ENCODE measurements around the gene SLC6A19. TPM values are rescaled to one million over a fixed set of nuclear protein-coding genes. Genes with fewer than 3 reads are reported as not detected.

SLC6A19 gene
- total and polyA plus RNA-seq, 9 of the 15 experiments (the other 6 are each of a cell fraction or from before 2014, with no cell fraction given): 0.03 to 1.6 (median 0.59) TPM

DNA sequence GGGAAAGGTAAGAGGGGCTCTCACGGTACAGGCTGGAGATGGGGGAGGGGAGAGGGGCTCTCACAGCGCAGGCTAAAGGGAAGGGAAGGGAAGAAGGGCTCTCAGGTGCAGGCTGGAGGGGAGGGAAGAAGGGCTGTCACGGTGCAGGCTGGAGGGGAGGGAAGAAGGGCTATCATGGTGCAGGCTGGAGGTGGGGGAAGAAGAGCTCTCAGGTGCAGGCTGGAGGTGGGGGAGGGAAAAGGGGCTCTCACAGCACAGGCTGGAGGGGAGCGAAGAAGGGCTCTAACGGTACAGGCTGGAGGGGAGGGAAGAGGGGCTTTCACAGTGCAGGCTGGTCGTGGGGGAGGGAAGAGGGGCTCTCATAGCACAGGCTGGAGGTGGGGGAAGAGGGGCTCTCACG lies 28.4 kb downstream of the SLC6A19 start:
- POLR2A ChIA-PET: interaction anchor here (0.6 kb wide), 1 partner anchor 383 kb away, joined by 3 read pairs; no protein-coding TSS in a partner anchor
- Histone ChIP-seq H3K27me3 (ENCODE audit: control insufficient read depth in 2 of 2, insufficient read depth in 2 of 2, low read length in 2 of 2) (peaks cover 60 to 94% of the 10 kb centered on the region in 2 experiments; a peak in 4 of 5 replicates), H3K36me3 (ENCODE audit: control insufficient read depth, insufficient read depth, low read length) (no peaks in the 10 kb centered on the region), H2AFZ (ENCODE audit: low read depth, low read length) (no peak overlapping the region), H3K4me1 (replicated peaks in 1 of 2; ENCODE audit: control insufficient read depth in 2 of 2, insufficient read depth in 2 of 2, low read length in 2 of 2) (peaks cover 0 to 31% of the 10 kb centered on the region in 2 experiments; a peak in 2 of 5 replicates), H3K4me2 (ENCODE audit: insufficient read depth, low read length) (no peak overlapping the region), H3K79me2 (ENCODE audit: control insufficient read depth, insufficient read depth, low read length) (no peaks in the 10 kb centered on the region), H3K4me3 (no peak overlapping the region), H4K20me1 (replicated peaks; ENCODE audit: control insufficient read depth, insufficient read depth, low read length) (peaks cover 26% of the 10 kb centered on the region; the same call in 1 of the 2 replicates), H3K9ac (ENCODE audit: insufficient read depth in 1 of 2, low read depth in 2 of 2, low read length in 2 of 2) (no peak overlapping the region), H3K27ac (ENCODE audit: extremely low read depth, low read depth, low read length) (no peak overlapping the region), H3K9me1 (ENCODE audit: control insufficient read depth, insufficient read depth, low read length) (peaks cover 2% of the 10 kb centered on the region), H3K9me3 (replicated peaks; ENCODE audit: control insufficient read depth, insufficient read depth, low read depth, low read length) (no peaks in the 10 kb centered on the region)
- DNase-seq (ENCODE audit: extremely low read depth in 1 of 4, low spot score in 3 of 4) (no peak), FAIRE-seq (no peak), ATAC-seq (no peak)
- intact Hi-C loops (cut with micrococcal nuclease) (no loop called here), in situ Hi-C loops (cut with MboI) (no loop called here)
- TF ChIP-seq ZNF75A (CRISPR knock-in tag; IDR thresholded peaks at IDR 0.05): no peak
- WGBS (ENCODE audit: insufficient coverage, low coverage, missing lambda C conversion rate): 0% methylated on average over 4 of the region's 7 CpGs
- CTCF ChIA-PET (ENCODE audit: low intra/inter-chr PET ratio): no interaction called here
- BruUV-seq (replicated peaks): no TSS peak

DNA sequence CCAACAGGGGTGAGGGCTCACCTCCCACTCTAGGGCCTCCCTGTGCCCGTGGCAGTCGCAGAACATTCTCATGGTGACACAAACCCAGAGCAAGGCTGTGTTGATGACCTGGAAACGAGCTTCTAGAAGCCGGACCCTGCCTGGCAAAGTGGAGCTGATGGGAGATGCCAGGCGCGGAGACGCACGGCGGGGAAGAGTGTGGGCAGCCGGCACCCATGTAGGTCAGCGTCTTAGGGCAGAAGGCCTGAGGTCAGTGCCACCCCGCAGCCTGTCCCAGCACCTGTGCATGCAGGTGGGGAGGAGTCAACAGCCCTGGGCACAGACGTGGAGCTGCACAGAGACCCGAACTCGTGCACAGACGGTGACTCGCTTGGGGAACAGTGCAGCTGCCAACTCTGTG lies 29.2 kb downstream of the SLC6A19 start:
- Histone ChIP-seq H3K27ac (ENCODE audit: extremely low read depth, low read depth, low read length) (no peak overlapping the region), H3K36me3 (ENCODE audit: control insufficient read depth, insufficient read depth, low read length) (no peaks in the 10 kb centered on the region), H3K4me3 (no peak overlapping the region), H3K4me1 (replicated peaks in 1 of 2; ENCODE audit: control insufficient read depth in 2 of 2, insufficient read depth in 2 of 2, low read length in 2 of 2) (peaks cover 0 to 28% of the 10 kb centered on the region in 2 experiments; a peak in 2 of 5 replicates), H3K9me3 (replicated peaks; ENCODE audit: control insufficient read depth, insufficient read depth, low read depth, low read length) (no peaks in the 10 kb centered on the region), H4K20me1 (replicated peaks; ENCODE audit: control insufficient read depth, insufficient read depth, low read length) (peaks cover 26% of the 10 kb centered on the region; the same call in 1 of the 2 replicates), H3K9me1 (ENCODE audit: control insufficient read depth, insufficient read depth, low read length) (peaks cover 2% of the 10 kb centered on the region), H3K79me2 (ENCODE audit: control insufficient read depth, insufficient read depth, low read length) (no peaks in the 10 kb centered on the region), H2AFZ (ENCODE audit: low read depth, low read length) (no peak overlapping the region), H3K9ac (ENCODE audit: insufficient read depth in 1 of 2, low read depth in 2 of 2, low read length in 2 of 2) (no peak overlapping the region), H3K4me2 (ENCODE audit: insufficient read depth, low read length) (no peak overlapping the region), H3K27me3 (ENCODE audit: control insufficient read depth in 2 of 2, insufficient read depth in 2 of 2, low read length in 2 of 2) (peaks cover 57 to 94% of the 10 kb centered on the region in 2 experiments; a peak in 4 of 5 replicates)
- FAIRE-seq (no peak), ATAC-seq (no peak), DNase-seq (ENCODE audit: extremely low read depth in 1 of 4, low spot score in 3 of 4) (no peak)
- in situ Hi-C loops (cut with MboI) (no loop called here), intact Hi-C loops (cut with micrococcal nuclease) (no loop called here)
- WGBS (ENCODE audit: insufficient coverage, low coverage, missing lambda C conversion rate): 4% methylated on average over 15 of the region's 17 CpGs
- POLR2A ChIA-PET: interaction anchor here (0.6 to 1.0 kb wide), 3 partner anchors 9 to 952 kb away, joined by 3 read pairs; no protein-coding TSS in a partner anchor
- TF ChIP-seq SIRT6 (IDR thresholded peaks at IDR 0.05; ENCODE audit: low read depth, low read length): no peak
- BruUV-seq (replicated peaks): no TSS peak
- CTCF ChIA-PET (ENCODE audit: low intra/inter-chr PET ratio): no interaction called here

Data from K562 (cell line).